HFF-Myc (cell line): ENCODE results near the gene GINS2.

Experiments
- DNase-seq: peaks from one replicate; pipeline ENCODE4 v3.0.0-alpha.2; 2011; ENCODE audit warnings: low read depth; ENCODE audit errors: extremely low read depth
- H3K4me3 ChIP-seq: replicated peaks from 2 replicates; pipeline ENCODE4 v1.5.1; 2011; ENCODE audit warnings: low read depth, mild to moderate bottlenecking, control low read depth, low read length
- TF ChIP-seq, protein P1 (sequence below): IDR thresholded peaks from 2 replicates; pipeline ENCODE4 v1.5.1; 2012; ENCODE audit warnings: mild to moderate bottlenecking, low read depth, low read length, control low read depth; ENCODE audit errors: missing control alignments

The GINS2 gene

DNA sequence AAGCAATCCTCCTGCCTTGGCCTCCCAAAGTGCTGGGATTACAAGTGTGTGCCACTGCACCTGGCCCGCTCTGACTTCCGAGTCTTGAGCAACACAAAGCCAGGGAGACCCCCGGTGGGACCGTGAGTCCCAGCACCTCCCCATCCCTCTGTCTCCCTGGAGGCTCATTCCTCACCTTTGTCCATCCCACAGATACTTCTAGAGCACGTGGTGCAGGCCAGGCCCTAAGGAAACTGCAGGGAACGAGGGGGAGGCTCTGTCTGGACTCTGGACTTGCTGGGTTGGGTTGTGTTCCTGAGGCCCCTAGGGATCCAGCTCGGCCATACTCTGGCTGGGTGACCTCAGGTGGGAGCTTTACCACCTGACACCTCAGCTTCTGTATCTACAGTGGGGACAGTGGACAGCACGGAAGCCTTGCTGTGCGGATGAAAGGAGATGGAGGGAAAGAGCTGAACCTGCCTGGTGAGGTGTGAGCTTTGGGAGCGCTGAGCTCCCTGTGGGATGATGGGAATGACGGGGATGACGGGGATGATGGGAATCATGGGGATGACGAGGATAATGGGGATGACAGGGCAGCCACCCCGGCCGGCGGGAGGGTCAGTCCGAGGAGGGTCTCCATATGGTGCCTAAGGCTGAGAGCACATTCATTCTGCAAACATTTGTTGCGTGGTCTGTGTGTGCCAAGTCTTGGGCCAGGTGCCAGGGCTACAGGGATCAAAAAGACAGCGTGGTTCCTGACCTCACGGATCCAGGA, 35.5 kb upstream of the GINS2 start:
- TF ChIP-seq, protein P1, sequence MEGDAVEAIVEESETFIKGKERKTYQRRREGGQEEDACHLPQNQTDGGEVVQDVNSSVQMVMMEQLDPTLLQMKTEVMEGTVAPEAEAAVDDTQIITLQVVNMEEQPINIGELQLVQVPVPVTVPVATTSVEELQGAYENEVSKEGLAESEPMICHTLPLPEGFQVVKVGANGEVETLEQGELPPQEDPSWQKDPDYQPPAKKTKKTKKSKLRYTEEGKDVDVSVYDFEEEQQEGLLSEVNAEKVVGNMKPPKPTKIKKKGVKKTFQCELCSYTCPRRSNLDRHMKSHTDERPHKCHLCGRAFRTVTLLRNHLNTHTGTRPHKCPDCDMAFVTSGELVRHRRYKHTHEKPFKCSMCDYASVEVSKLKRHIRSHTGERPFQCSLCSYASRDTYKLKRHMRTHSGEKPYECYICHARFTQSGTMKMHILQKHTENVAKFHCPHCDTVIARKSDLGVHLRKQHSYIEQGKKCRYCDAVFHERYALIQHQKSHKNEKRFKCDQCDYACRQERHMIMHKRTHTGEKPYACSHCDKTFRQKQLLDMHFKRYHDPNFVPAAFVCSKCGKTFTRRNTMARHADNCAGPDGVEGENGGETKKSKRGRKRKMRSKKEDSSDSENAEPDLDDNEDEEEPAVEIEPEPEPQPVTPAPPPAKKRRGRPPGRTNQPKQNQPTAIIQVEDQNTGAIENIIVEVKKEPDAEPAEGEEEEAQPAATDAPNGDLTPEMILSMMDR, result no peak
- H3K4me3 ChIP-seq, result no peak overlapping the region

DNA sequence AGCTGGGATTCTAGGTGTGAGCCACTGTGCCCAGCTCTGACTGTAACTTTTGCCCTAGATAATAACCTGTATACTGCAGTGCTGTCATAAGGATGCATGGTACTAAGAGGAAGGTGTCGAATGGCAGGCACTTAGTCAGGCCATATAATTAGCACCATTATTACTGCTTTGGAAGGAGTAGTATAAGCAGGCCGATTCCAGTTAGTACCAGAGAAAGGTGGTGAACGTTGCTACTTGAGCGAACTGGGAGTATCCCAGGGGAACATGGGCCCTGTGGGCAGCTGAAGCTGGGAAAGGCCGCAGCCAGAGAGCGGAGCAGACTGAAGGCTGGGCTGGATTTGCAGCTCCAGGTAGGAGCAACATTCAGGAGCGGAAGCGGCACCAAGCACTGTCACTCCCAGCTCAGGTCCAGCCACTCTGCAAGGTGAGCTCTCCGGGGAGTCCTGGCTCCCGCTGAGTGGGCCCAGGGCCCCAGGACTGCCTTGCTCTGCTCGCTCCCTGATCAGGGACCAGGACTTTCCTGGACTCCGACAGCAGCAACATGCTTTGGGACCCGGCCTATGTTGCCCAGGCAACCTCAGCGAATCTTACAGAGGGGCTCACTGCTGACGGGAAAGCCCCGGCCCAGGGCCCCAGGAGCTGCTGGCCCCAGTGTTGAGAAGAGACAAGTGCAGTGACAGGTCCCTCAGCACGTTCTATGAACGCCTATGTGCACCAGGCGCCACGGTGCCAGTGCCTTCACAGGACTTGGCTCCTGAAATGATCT, 33.6 kb upstream of the GINS2 start:
- no peak overlapping the region for H3K4me3 ChIP-seq
- TF ChIP-seq, protein P1, result no peak
- DNase-seq, result no peak

More for the DNA sequence above, 35.5 kb upstream of the GINS2 start:
- DNase-seq, result no peak

DNA sequence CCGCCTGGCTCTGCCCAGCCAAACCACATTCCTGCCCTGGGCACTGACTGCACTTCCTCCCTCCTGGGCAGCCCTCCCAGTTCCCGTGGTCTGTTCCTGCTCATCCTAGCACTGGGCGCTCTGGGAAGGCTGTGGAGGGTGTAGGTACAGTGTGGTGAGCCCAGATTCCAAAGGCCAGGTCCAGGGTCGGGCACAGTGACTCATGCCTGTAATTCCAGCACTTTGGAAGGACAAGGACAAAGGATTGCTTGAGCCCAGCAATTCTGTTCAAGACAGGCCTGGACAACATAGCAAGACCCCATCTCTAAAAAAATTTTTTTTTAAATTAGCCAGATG, 31.5 kb upstream of the GINS2 start:
- no peak for DNase-seq
- H3K4me3 ChIP-seq, result no peak overlapping the region
- TF ChIP-seq, protein P1, result no peak

DNA sequence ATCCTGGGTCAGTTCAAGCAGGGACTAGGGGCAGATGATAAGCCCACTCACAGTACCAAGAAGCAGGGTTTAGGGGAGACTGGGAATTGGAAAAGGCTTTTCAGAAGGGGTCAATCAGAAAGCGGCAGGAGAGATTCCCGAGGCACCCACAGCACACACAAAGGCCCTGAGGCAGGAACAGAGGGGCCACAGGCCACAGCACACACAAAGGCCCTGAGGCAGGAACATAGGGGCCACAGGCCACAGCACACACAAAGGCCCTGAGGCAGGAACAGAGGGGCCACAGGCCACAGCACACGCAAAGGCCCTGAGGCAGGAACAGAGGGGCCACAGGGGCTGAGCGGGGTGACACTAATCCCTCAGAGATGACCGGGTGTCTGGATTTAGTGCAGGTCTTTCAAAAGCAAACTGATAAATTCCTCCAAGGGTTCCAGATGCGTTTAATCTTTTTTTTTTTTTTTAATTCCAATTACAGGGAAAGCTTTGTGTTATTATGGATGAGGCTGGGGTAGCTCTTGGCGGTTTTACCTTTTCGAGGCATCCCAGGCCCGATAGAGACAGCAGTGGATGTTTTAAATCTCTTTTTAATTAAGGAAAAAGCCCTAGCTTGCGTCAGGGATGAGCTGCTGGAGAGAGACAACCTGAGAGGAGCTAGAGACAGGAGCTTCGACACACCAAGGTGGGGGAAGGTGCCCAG, 31.0 kb upstream of the GINS2 start:
- DNase-seq, result no peak
- no peak overlapping the region for H3K4me3 ChIP-seq
- TF ChIP-seq, protein P1, result no peak

DNA sequence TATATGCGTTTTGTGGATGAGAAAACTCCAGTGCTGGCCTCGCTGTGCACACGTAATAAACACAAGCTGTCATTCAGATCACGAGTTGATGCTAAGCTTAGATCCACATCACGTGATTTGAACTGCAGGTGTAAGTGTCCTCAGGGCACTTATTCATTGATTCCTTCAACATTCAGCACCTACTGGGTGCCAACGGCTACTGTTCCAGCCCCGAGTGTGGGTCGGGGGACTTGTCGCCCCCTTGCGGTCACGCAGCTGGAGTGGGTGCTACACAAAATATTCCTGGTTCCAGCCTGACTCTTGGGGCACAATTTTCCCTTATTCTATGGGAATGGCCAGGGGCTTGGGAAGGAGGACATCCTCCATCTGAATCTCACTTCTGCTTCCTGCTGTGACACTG, 29.9 kb upstream of the GINS2 start:
- TF ChIP-seq, protein P1, result peak; percentile 75
- no peak for DNase-seq
- H3K4me3 ChIP-seq, result no peak overlapping the region

DNA sequence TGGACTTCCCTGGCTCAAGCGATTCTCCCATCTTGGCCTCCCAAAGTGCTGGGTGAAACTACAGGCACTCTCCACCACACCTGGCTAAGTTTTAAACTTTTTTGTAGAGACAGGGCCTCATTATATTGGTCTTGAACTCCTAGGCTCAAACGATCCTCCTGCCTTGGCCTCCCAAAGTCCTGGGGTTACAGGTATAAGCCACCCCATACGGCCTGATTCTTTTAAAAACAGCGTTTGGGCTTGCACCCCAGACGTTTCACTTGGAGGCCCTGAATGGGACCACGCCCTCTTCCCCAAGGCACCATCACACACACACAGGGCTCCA, 29.4 kb upstream of the GINS2 start:
- DNase-seq, result no peak
- no peak overlapping the region for H3K4me3 ChIP-seq
- TF ChIP-seq, protein P1, result no peak
